HFF-Myc (cell line): ENCODE data around the gene VPS26C.

ENCODE experiments used
- DNase-seq: peaks from one replicate; pipeline ENCODE4 v3.0.0-alpha.2; 2011; ENCODE audit warnings: low read depth; ENCODE audit errors: extremely low read depth
- H3K4me3 ChIP-seq: replicated peaks from 2 replicates; pipeline ENCODE4 v1.5.1; 2011; ENCODE audit warnings: low read depth, mild to moderate bottlenecking, control low read depth, low read length
- CTCF ChIP-seq: IDR thresholded peaks from 2 replicates; pipeline ENCODE4 v1.5.1; 2012; ENCODE audit warnings: mild to moderate bottlenecking, low read depth, low read length, control low read depth; ENCODE audit errors: missing control alignments

Gene VPS26C

GRCh38 chr21:37249112-37249904 lies 17.8 kb downstream of the VPS26C start:
- TF ChIP-seq CTCF, result no peak
- no peak overlapping the region for H3K4me3 ChIP-seq
- DNase-seq, result no peak

- TF ChIP-seq CTCF, result no peak
- no peak for DNase-seq
These were observed 18.8 kb downstream of the VPS26C start for GRCh38 chr21:37248298-37248697.

GRCh38 chr21:37245151-37245550 lies 22.0 kb downstream of the VPS26C start:
- no peak for DNase-seq
- no peak overlapping the region for H3K4me3 ChIP-seq
- TF ChIP-seq CTCF, result no peak

More at GRCh38 chr21:37248298-37248697, 18.8 kb downstream of the VPS26C start:
- no peak overlapping the region for H3K4me3 ChIP-seq

- no peak for DNase-seq
- no peak for TF ChIP-seq CTCF
- no peak overlapping the region for H3K4me3 ChIP-seq
These were observed 22.5 kb downstream of the VPS26C start for GRCh38 chr21:37244501-37245095.

GRCh38 chr21:37243961-37244360 lies 23.2 kb downstream of the VPS26C start:
- TF ChIP-seq CTCF, result no peak
- DNase-seq, result no peak
- H3K4me3 ChIP-seq, result no peak overlapping the region

GRCh38 chr21:37241426-37241825 lies 25.7 kb downstream of the VPS26C start:
- DNase-seq, result no peak
- no peak overlapping the region for H3K4me3 ChIP-seq
- TF ChIP-seq CTCF, result no peak
